A549 (cell line): ENCODE measurements around the gene CIRBP.

Source experiments
- CHD2 ChIP-seq: fragments of 150-350 bp; IDR thresholded peaks from 2 replicates; pipeline ENCODE4 v1.6.1; 2014; ENCODE audit warnings: low read length; ENCODE audit not compliant: partially characterized antibody
- POLR2A ChIP-seq: IDR thresholded peaks from 2 replicates; pipeline ENCODE4 v1.6.1; 2012; ENCODE audit warnings: mild to moderate bottlenecking, low read length
- TF ChIP-seq, protein P1 (sequence below): fragments of >200 bp; sonication (Bioruptor Twin); formaldehyde crosslinking; IDR thresholded peaks from 3 replicates; pipeline ENCODE4 v1.5.1; 2016
- TF ChIP-seq, protein P2 (sequence below): fragments of >200 bp; sonication (Bioruptor Twin); formaldehyde crosslinking; IDR thresholded peaks from 3 replicates; pipeline ENCODE4 v1.6.1; 2016

- TF ChIP-seq, protein P1, sequence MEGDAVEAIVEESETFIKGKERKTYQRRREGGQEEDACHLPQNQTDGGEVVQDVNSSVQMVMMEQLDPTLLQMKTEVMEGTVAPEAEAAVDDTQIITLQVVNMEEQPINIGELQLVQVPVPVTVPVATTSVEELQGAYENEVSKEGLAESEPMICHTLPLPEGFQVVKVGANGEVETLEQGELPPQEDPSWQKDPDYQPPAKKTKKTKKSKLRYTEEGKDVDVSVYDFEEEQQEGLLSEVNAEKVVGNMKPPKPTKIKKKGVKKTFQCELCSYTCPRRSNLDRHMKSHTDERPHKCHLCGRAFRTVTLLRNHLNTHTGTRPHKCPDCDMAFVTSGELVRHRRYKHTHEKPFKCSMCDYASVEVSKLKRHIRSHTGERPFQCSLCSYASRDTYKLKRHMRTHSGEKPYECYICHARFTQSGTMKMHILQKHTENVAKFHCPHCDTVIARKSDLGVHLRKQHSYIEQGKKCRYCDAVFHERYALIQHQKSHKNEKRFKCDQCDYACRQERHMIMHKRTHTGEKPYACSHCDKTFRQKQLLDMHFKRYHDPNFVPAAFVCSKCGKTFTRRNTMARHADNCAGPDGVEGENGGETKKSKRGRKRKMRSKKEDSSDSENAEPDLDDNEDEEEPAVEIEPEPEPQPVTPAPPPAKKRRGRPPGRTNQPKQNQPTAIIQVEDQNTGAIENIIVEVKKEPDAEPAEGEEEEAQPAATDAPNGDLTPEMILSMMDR, result no peak
- TF ChIP-seq, protein P2, sequence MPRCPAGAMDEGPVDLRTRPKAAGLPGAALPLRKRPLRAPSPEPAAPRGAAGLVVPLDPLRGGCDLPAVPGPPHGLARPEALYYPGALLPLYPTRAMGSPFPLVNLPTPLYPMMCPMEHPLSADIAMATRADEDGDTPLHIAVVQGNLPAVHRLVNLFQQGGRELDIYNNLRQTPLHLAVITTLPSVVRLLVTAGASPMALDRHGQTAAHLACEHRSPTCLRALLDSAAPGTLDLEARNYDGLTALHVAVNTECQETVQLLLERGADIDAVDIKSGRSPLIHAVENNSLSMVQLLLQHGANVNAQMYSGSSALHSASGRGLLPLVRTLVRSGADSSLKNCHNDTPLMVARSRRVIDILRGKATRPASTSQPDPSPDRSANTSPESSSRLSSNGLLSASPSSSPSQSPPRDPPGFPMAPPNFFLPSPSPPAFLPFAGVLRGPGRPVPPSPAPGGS, result no peak
- TF ChIP-seq POLR2A (no peak), CHD2 (no peak)
These were observed 55.2 kb downstream of the CIRBP start for GRCh38 chr19:1324249-1324805.
